ENCODE data around the gene ZBTB7B. TPM values are rescaled to one million over a fixed set of nuclear protein-coding genes. Genes with fewer than 3 reads are reported as not detected.

Gene ZBTB7B
- total RNA-seq, 1 donor from 2014 or later, result 80.4 TPM

DNA sequence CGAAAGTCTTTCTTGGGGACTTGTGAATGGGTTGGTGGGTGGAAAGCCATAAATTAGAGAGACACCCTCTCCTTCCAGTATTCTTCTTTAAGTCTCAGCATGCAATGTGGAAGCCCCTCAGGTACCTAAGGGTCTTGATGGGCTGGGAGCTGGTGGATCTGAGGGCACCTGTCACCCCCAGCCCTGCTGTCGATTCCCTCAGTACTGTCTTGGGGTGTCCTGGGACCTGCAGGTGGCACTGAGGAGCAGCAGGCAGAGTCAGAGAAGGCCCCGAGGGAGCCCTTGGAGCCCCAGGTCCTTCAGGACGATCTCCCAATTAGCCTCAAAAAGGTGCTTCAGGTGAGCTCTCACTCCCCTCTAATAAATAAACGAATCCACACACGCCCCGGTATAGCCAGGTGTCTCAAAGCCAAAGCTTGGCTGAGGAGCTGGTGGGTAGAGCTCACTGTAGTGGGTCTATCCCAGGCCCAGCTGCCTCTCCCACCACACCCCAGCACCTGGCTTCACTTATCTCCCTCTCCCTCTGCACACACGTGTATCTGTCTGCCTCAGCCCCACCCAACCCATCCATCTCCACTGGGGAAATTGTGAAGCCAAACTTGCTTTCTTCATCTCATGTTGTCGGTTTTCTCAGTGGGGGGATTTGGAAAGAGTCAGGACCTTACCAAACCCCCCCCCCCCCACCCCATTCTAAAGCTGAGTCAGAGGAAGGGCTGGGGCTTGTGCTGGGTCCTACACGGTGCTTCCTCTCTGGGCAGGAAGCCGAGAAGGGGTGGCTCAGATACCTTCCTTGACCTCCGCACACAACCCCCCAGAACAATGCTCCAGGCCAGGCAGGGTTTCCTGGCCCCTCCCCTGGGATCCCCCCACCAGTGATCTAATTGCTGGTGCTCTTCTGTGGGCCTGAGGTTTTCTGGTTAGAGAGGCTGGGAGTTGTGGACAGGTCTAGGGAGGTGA, 50.1 kb downstream of the ZBTB7B start:
- DNase-seq (ENCODE audit: low spot score), result no peak

DNA sequence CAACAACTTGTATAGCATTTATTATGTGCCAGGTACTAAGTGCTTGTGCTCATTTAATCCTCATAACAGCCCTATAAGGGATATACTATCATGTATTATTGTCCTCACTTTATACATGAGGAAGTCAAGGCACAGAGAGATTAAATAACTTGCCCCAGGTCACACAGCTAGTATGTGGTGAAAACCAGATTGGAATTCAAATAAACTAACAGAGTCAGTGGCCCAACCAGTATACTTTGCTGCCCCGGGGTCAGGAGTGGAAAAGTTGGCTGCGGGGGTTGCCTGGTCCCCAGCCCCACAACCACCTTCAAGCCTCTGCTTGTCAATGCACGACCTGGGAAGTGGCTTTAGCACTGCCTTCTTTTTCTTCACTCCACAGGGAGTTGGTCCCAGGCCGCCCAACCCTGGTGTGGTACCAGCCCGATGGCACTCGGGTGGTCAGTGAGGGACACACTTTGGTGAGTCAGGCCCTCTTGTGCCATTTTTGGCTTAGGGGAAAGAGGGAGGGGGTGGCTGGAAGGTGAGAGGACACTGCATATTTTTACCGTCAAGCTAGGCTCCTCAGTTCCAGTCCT, 51.0 kb downstream of the ZBTB7B start:
- no peak for DNase-seq (ENCODE audit: low spot score)

DNA sequence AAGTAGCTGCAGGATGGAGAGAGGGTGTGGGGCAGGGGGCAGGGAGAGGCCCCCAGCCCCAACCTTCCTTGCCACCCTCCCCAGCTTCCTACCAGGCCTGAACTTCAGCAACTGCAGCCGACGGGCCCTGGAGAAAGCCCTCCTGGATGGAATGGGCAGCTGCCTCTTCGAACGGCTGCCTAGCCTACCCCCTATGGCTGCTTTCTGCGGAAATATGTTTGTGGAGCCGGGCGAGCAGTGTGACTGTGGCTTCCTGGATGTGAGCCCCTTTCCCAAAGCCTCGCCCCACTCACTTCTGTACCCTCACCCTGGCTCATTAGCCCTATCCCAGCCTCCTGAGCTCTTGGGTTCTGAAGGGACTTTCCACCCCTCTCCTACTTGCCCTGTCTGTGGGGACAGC, 54.5 kb downstream of the ZBTB7B start:
- DNase-seq (ENCODE audit: low spot score), result no peak

DNA sequence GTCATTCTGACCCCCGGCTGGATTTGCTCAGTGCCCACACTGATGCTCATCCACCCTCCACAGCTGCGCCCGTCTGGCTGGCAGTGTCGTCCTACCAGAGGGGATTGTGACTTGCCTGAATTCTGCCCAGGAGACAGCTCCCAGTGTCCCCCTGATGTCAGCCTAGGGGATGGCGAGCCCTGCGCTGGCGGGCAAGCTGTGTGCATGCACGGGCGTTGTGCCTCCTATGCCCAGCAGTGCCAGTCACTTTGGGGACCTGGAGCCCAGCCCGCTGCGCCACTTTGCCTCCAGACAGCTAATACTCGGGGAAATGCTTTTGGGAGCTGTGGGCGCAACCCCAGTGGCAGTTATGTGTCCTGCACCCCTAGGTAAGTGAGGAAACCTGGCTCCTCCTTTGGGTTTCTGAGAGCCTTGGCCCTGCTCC, 55.2 kb downstream of the ZBTB7B start:
- no peak for DNase-seq (ENCODE audit: low spot score)

DNA sequence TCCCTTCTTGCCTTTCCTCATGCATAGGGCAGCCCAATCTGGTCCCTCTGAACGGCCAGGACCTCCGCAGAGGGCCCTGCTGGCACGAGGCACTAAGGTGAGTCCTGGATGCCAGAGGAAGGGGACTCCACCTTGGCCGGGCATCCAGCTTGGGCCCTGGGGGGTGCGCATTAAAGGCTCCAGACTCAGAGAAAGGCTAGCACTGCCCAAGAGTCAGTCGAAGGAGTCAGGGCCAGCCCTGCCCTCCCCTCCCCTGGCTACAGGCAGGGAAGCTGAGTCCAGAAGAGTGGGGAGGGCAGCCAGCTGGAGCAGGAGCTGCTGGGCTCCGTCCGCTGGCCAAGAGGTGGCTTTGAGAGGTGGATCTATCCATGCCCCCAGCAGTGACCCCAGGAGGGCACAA, 58.1 kb downstream of the ZBTB7B start:
- DNase-seq (ENCODE audit: low spot score), result no peak

DNA sequence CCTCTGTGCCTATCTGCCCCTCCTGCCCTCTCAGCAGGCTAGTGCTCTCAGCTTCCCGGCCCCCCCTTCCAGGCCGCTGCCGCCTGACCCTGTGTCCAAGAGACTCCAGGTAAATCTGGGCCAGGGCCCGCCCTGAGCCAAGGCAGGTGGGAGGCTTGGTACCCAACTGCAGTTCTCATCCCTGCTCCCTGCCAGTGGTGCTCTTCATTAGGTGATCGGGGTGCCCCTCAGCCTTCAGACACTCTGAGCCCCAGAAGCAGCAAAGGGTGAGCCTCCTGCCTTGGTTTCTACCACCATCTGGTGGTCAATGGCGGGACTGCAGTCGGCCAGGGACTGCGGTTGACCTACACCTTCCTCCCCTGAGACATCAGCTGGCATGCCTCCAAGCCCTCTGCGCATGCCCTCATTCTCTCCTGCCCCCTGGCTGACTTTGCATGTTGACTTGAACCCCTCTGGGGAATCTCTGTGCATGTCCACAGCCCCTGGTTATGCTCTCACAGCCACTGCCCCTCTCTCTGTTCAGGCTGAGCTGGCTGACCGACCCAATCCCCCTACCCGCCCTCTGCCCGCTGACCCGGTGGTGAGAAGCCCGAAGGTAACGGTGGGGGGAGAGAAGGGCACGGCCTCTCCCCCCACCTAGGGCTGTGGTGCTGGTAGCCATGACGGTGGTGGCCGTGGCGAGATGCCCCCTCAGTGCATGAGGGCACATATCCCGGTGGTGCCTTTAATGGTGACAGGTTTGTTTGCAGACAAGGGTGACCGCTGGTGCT, 59.0 kb downstream of the ZBTB7B start:
- no peak for DNase-seq (ENCODE audit: low spot score)

DNA sequence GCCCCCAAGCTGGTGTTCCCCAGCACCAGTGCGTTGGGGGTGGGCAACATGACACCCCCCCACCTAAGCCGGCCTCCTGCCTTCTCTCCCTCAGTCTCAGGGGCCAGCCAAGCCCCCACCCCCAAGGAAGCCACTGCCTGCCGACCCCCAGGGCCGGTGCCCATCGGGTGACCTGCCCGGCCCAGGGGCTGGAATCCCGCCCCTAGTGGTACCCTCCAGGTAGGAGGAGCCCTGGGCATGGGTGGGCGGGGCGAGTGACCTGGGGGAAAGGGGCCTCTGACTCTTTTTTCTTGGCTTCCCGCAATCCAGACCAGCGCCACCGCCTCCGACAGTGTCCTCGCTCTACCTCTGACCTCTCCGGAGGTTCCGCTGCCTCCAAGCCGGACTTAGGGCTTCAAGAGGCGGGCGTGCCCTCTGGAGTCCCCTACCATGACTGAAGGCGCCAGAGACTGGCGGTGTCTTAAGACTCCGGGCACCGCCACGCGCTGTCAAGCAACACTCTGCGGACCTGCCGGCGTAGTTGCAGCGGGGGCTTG, 59.6 kb downstream of the ZBTB7B start:
- no peak for DNase-seq (ENCODE audit: low spot score)

DNA sequence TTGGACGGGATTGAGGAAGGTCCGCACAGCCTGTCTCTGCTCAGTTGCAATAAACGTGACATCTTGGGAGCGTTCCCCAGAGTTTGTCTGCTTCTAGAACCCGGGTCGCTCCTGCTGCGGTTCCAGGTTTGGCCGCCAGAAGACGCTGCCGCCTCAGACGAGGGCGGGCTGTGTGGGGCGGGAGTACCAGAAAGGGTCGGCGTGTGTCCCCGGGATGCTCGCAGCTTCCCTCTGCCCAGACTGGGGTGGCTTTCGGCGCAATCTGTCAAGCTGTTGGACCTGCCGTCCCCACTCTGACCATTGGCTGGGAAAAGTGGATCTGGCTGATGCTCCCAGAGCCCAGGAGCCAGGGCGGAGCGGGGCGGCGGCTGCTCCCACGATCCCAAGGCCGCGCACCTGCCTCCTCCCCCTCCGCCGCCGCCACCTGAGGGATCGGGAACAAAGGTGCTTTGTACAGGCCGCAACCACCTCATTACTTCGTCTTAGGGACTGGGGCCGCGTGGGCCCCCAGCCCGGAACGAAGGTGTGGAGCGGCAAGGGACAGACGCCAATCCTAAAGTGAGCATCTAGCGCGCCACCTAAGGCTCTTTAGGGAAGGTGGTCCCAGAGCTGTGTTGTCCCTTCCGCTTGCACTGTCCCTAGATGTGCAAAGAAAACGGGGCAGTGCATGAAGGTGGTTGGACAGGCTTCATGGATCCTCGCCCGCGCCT, 60.3 kb downstream of the ZBTB7B start:
- no peak for DNase-seq (ENCODE audit: low spot score)

DNA sequence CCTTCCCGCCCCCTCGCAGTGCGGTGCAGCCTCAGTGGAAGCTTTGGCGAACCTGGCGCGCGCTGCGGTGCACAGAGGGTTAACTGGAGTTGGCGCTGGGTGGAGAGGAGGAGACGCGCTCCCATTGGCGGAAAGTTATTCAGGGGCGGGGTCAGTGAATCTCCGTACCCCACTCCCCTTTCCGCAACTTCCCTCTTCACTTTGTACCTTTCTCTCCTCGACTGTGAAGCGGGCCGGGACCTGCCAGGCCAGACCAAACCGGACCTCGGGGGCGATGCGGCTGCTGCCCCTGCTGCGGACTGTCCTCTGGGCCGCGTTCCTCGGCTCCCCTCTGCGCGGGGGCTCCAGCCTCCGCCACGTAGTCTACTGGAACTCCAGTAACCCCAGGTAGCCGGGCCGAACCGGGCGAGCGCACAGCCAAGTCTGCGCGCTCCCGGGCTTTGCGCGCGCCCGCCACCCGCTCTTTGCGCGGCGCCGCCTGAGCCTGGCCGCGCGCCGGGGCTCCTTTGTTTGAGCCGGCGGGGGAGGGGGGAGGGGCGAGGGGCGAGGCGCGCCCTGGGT, 61.0 kb downstream of the ZBTB7B start, which contains the start of gene EFNA4:
EFNA4 (plus strand) TSS at position 191 of the 561 bp plus-strand sequence; CDS start at position 275, 84 bp downstream.
- no peak for DNase-seq (ENCODE audit: low spot score)

DNA sequence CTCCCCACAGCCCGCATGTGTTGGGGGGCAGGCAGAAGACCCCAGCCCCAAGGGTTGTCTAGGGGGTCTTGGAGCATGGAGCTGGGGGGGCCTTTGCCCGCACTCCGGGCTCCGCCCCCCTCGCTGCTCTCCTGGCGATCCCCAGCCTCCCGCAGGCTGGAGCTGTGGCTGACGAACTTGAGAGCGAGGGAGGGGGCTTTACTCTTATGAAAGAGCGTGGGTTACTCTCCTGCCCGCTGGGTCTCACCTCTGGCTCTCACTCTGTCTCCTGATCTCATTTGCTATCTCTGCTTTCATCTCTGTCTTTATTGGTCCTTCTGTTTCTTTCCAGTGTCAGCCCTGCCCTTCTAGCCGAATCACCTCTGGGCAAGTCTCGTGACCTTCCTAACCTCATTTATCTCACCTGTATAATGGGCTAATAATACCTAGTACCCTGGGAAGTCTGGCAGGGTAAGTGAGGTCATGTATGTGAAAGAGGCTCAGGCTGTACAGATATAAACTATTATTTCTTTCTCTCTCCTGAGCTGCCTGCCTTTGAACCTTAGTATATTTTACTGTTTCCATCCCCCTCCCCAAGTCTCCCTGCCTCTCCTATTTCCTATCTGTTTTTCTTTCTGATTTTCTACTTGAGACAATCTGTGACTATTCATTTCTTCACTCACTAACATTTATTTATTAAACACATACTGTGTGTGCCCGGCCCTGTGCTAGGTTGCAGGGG, 61.7 kb downstream of the ZBTB7B start:
- DNase-seq (ENCODE audit: low spot score), result no peak

DNA sequence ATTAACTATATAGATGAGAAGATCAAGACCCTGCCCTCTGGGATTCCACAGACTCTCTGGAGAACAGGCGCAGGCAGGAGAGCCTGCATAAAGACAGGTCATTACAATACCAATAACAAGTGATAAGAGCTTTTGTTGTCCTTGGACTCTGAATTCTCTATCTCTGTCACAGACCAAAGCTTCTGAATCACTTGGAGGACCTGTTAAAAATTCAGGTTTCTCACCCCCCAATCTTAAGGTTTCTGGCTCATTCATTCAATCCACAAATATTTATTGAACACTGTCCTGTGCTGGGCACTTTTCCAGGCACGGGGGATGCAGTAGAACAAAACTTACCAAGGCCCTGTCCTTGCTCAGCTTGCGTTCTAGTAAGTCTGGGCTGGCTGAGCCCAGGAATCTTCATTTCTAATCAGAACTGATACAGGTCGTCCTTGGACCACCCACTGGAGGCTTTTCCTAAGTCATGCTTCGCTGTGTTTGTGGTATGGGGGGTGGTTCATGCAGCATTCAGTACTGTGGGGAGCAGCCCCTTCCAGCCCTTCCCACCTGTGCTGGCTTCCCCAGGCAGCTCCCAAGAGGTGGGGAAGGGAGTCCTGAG, 62.3 kb downstream of the ZBTB7B start:
- DNase-seq (ENCODE audit: low spot score), result no peak

DNA sequence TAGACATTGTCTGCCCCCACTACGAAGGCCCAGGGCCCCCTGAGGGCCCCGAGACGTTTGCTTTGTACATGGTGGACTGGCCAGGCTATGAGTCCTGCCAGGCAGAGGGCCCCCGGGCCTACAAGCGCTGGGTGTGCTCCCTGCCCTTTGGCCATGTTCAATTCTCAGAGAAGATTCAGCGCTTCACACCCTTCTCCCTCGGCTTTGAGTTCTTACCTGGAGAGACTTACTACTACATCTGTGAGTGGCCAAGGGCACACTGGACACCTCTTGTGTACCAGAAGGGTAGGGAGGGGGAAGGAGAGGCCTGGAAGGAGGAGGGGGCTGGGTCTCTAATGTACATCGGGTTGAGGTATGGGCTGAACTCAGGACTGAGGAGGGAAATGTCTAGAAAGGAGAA, 64.2 kb downstream of the ZBTB7B start:
- no peak for DNase-seq (ENCODE audit: low spot score)

Small RNAs within 50 kb of the gene (microRNA-seq; reads per million reads assigned to microRNA genes)
- not detected for gene MIR4258 (ENCODE audit: borderline number of aligned reads)

Other genes with a start within 250 kb of the ZBTB7B start
- gene KCNN3, start 132.5 kb upstream of the ZBTB7B start, total RNA-seq, result 0.96 TPM
- 31.2 TPM for gene PMVK, start 66.1 kb upstream of the ZBTB7B start, total RNA-seq
- gene PBXIP1, start 46.7 kb upstream of the ZBTB7B start, total RNA-seq, result 43.5 TPM
- 22.2 TPM for gene PYGO2, start 41.0 kb upstream of the ZBTB7B start, total RNA-seq
- gene SHC1, start 32.1 kb upstream of the ZBTB7B start, total RNA-seq, result 199 TPM
- gene CKS1B, start 28.1 kb upstream of the ZBTB7B start, total RNA-seq, result 41.2 TPM
- 43.7 TPM for gene FLAD1, start 19.5 kb upstream of the ZBTB7B start, total RNA-seq
- gene LENEP, start 9.2 kb upstream of the ZBTB7B start, total RNA-seq, result not detected
- gene DCST2, start 31.0 kb downstream of the ZBTB7B start, total RNA-seq, result 0.87 TPM
- gene DCST1, start 31.0 kb downstream of the ZBTB7B start, total RNA-seq, result not detected
- 176 TPM for gene ADAM15, start 48.5 kb downstream of the ZBTB7B start, total RNA-seq
- gene EFNA4, start 60.9 kb downstream of the ZBTB7B start, total RNA-seq, result 3.1 TPM
- gene EFNA3, start 76.0 kb downstream of the ZBTB7B start, total RNA-seq, result 0.58 TPM
- gene EFNA1, start 125.1 kb downstream of the ZBTB7B start, total RNA-seq, result 17.8 TPM
- 30.2 TPM for gene SLC50A1, start 133.1 kb downstream of the ZBTB7B start, total RNA-seq
- 76.2 TPM for gene DPM3, start 137.7 kb downstream of the ZBTB7B start, total RNA-seq
- 155 TPM for gene KRTCAP2, start 170.5 kb downstream of the ZBTB7B start, total RNA-seq
- gene TRIM46, start 171.0 kb downstream of the ZBTB7B start, total RNA-seq, result 0.22 TPM
- gene THBS3, start 205.1 kb downstream of the ZBTB7B start, total RNA-seq, result 17.9 TPM
- gene MTX1, start 205.9 kb downstream of the ZBTB7B start, total RNA-seq, result 40.0 TPM